DMS114 treated with DMSO at 0.1 percent for 48 hours (cell line): Measurements from ENCODE around the gene TP53BP2.

Experiments used
- DNase-seq: peaks from one replicate; lab custom pipeline; 2025; ENCODE audit not compliant: unreplicated experiment; lab: John Stamatoyannopoulos, UW

Gene TP53BP2

GRCh38 chr1:223770621-223771315 is 75.0 kb downstream of the TP53BP2 start:
- no peak for DNase-seq

- no peak for DNase-seq
These were observed 79.9 kb downstream of the TP53BP2 start for GRCh38 chr1:223765719-223766340.

GRCh38 chr1:223765036-223765718 is 80.6 kb downstream of the TP53BP2 start:
- no peak for DNase-seq

GRCh38 chr1:223763881-223764280 is 81.9 kb downstream of the TP53BP2 start:
- no peak for DNase-seq

GRCh38 chr1:223763251-223763650 is 82.5 kb downstream of the TP53BP2 start:
- DNase-seq = no peak

GRCh38 chr1:223761411-223761810 is 84.3 kb downstream of the TP53BP2 start:
- DNase-seq = no peak

- DNase-seq = no peak
These were observed 84.9 kb downstream of the TP53BP2 start for GRCh38 chr1:223760833-223761232.

- no peak for DNase-seq
These were observed 86.5 kb downstream of the TP53BP2 start for GRCh38 chr1:223759273-223759672.

GRCh38 chr1:223758734-223759133 is 87.0 kb downstream of the TP53BP2 start:
- no peak for DNase-seq

- no peak for DNase-seq
These were observed 88.7 kb downstream of the TP53BP2 start for GRCh38 chr1:223756806-223757700.

- no peak for DNase-seq
These were observed 89.6 kb downstream of the TP53BP2 start for GRCh38 chr1:223755992-223756775.

- DNase-seq = no peak
These were observed 90.3 kb downstream of the TP53BP2 start for GRCh38 chr1:223755432-223755792.

GRCh38 chr1:223754681-223755431 is 90.9 kb downstream of the TP53BP2 start:
- no peak for DNase-seq

GRCh38 chr1:223752721-223753515 is 92.8 kb downstream of the TP53BP2 start:
- DNase-seq = no peak

GRCh38 chr1:223751696-223752095 is 94.1 kb downstream of the TP53BP2 start:
- no peak for DNase-seq

- DNase-seq = no peak
These were observed 94.8 kb downstream of the TP53BP2 start for GRCh38 chr1:223750730-223751570.

GRCh38 chr1:223748773-223749733 is 96.7 kb downstream of the TP53BP2 start:
- no peak for DNase-seq
